Vagina (tissue), 2 donors: ENCODE measurements around the gene CHMP5.

Experiments
- POLR2A ChIP-seq, 2 donors: fragments of 450-650 bp; IDR thresholded peaks; one replicate each; pipeline ENCODE4 v1.6.1; 2017; ENCODE audit warnings: antibody characterized with exemption in 2 of 2, mild to moderate bottlenecking in 2 of 2, moderate library complexity in 2 of 2
- TF ChIP-seq, protein P1 (sequence below), 3 experiments: fragments of 450-650 bp in 2 of 3; fragments of 200-600 bp in 1 of 3; sonication (generic) in 1 of 3; IDR thresholded peaks; one replicate each; pipeline ENCODE4 v1.5.1; 2017 to 2019; ENCODE audit warnings: antibody characterized with exemption in 3 of 3, mild to moderate bottlenecking in 2 of 3, moderate library complexity in 2 of 3

DNA sequence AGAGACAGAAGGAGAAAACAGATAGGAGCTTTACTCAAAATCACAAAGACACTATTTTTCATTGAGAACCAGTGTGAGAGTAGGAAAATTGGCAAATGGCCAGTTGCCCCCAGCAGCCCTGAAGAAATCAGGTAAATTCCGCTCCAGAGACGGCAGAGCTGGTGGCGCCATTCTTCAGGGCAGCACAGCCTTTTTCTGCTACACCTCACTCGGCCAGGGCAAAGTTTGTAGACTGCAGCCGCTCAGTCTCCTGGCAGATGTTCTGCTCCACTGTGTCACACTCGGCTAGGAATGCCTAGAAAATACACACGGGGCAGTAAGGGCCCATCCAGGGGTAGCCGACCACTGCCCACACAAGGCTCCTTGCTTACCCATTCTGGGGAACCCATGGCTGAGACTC is 9.8 kb upstream of the CHMP5 start:
- TF ChIP-seq, protein P1, sequence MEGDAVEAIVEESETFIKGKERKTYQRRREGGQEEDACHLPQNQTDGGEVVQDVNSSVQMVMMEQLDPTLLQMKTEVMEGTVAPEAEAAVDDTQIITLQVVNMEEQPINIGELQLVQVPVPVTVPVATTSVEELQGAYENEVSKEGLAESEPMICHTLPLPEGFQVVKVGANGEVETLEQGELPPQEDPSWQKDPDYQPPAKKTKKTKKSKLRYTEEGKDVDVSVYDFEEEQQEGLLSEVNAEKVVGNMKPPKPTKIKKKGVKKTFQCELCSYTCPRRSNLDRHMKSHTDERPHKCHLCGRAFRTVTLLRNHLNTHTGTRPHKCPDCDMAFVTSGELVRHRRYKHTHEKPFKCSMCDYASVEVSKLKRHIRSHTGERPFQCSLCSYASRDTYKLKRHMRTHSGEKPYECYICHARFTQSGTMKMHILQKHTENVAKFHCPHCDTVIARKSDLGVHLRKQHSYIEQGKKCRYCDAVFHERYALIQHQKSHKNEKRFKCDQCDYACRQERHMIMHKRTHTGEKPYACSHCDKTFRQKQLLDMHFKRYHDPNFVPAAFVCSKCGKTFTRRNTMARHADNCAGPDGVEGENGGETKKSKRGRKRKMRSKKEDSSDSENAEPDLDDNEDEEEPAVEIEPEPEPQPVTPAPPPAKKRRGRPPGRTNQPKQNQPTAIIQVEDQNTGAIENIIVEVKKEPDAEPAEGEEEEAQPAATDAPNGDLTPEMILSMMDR (IDR thresholded peaks at IDR 0.05) = no peak
- no peak for TF ChIP-seq POLR2A (IDR thresholded peaks at IDR 0.05)
